K562 (cell line): Measurements from ENCODE around the gene HPDL.

Experiments
- CBX1 ChIP-seq: sonication (generic); IDR thresholded peaks from 2 replicates; pipeline ENCODE4 v1.6.1; 2016; ENCODE audit warnings: antibody characterized with exemption, low read depth, mild to moderate bottlenecking
- FOS ChIP-seq: IDR thresholded peaks from 3 replicates; pipeline ENCODE4 v1.6.1; 2011; ENCODE audit not compliant: insufficient read length; ENCODE audit errors: extremely low read depth
- FOSL1 ChIP-seq: fragments of 200-800 bp; sonication (Bioruptor generic); conservative IDR thresholded peaks from 2 replicates; pipeline ENCODE4 v1.6.1; 2016; ENCODE audit warnings: missing genetic modification characterization, missing compliant biosample characterization
- MCM2 ChIP-seq: fragments of 450-650 bp; IDR thresholded peaks from 2 replicates; pipeline ENCODE4 v1.6.1; 2017; ENCODE audit warnings: low read depth, mild to moderate bottlenecking
- MXI1 ChIP-seq: IDR thresholded peaks from 2 replicates; pipeline ENCODE4 v1.6.1; 2011; ENCODE audit warnings: low read depth, mild to moderate bottlenecking, improper control_type of control experiment, low read length
- TF ChIP-seq, protein P1 (sequence below): sonication (generic); formaldehyde crosslinking; IDR thresholded peaks from 2 replicates; pipeline ENCODE4 v1.8.0; 2022; ENCODE audit warnings: missing genetic modification reagents, mild to moderate bottlenecking, borderline replicate concordance

GRCh38 chr1:45355683-45356082 lies 29.0 kb downstream of the HPDL start:
- TF ChIP-seq CBX1: no peak
- no peak for TF ChIP-seq FOS
- no peak for TF ChIP-seq MCM2
- TF ChIP-seq, protein P1, sequence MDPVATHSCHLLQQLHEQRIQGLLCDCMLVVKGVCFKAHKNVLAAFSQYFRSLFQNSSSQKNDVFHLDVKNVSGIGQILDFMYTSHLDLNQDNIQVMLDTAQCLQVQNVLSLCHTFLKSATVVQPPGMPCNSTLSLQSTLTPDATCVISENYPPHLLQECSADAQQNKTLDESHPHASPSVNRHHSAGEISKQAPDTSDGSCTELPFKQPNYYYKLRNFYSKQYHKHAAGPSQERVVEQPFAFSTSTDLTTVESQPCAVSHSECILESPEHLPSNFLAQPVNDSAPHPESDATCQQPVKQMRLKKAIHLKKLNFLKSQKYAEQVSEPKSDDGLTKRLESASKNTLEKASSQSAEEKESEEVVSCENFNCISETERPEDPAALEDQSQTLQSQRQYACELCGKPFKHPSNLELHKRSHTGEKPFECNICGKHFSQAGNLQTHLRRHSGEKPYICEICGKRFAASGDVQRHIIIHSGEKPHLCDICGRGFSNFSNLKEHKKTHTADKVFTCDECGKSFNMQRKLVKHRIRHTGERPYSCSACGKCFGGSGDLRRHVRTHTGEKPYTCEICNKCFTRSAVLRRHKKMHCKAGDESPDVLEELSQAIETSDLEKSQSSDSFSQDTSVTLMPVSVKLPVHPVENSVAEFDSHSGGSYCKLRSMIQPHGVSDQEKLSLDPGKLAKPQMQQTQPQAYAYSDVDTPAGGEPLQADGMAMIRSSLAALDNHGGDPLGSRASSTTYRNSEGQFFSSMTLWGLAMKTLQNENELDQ (CRISPR knock-in tag): no peak
- no peak for TF ChIP-seq MXI1
- TF ChIP-seq FOSL1 (tag): no peak
